HepG2 (cell line): ENCODE measurements around the gene POLE3.
A peak's percentile ranks its signal among the peaks of the same experiment; 100 is the strongest.

ENCODE experiments used
- ARNT ChIP-seq: fragments of 450-650 bp; IDR thresholded peaks from 2 replicates; pipeline ENCODE4 v1.6.1; 2017
- CTCF ChIP-seq: sonication (generic); formaldehyde crosslinking; IDR thresholded peaks from 2 replicates; pipeline ENCODE4 v1.5.0; 2020; ENCODE audit warnings: mild to moderate bottlenecking, missing genetic modification reagents, moderate library complexity
- EZH2 ChIP-seq: conservative IDR thresholded peaks from 2 replicates; pipeline ENCODE4 v1.6.1; 2012; ENCODE audit warnings: mild to moderate bottlenecking, low read depth, low read length, moderate library complexity
- NCOR1 ChIP-seq: fragments of 200-600 bp; sonication (generic); IDR thresholded peaks from 2 replicates; pipeline ENCODE4 v1.7.0; 2017; ENCODE audit warnings: antibody characterized with exemption, low read length, borderline replicate concordance
- PRMT3 ChIP-seq: sonication (generic); formaldehyde crosslinking; IDR thresholded peaks from 2 replicates; pipeline ENCODE4 v1.8.1; 2022; ENCODE audit warnings: low read depth, mild to moderate bottlenecking, moderate library complexity, missing genetic modification reagents, borderline replicate concordance
- RFX1 ChIP-seq: fragments of 450-650 bp; IDR thresholded peaks from 2 replicates; pipeline ENCODE4 v1.6.1; 2017
- SP2 ChIP-seq: sonication (generic); formaldehyde crosslinking; IDR thresholded peaks from 2 replicates; pipeline ENCODE4 v1.5.1; 2020; ENCODE audit warnings: mild to moderate bottlenecking, missing genetic modification reagents
- TCF12 ChIP-seq, 2 experiments: fragments of 450-650 bp in 1 of 2; sonication (generic) in 1 of 2; formaldehyde crosslinking in 1 of 2; IDR thresholded peaks; 2 replicates each; pipeline versions ENCODE4 v1.6.1 to v1.8.0; 2017 to 2022; ENCODE audit warnings: antibody characterized with exemption in 1 of 2, mild to moderate bottlenecking in 1 of 2, missing genetic modification reagents in 1 of 2, moderate library complexity in 1 of 2
- U2AF2 ChIP-seq: fragments of 200-400 bp; formaldehyde crosslinking; IDR thresholded peaks from 2 replicates; pipeline ENCODE4 v1.6.1; 2017; ENCODE audit warnings: low read depth, mild to moderate bottlenecking, low read length
- ZNF83 ChIP-seq: sonication (generic); formaldehyde crosslinking; IDR thresholded peaks from 2 replicates; pipeline ENCODE4 v1.4.0; 2020; ENCODE audit warnings: missing genetic modification reagents, mild to moderate bottlenecking, borderline replicate concordance
- ZSCAN30 ChIP-seq: sonication (generic); formaldehyde crosslinking; IDR thresholded peaks from 2 replicates; pipeline ENCODE4 v1.5.0; 2020; ENCODE audit warnings: mild to moderate bottlenecking, missing genetic modification reagents
- ZZZ3 ChIP-seq: sonication (generic); formaldehyde crosslinking; IDR thresholded peaks from 2 replicates; pipeline ENCODE4 v1.4.0; 2020; ENCODE audit warnings: missing genetic modification reagents, mild to moderate bottlenecking, borderline replicate concordance

- no peak for TF ChIP-seq ZSCAN30 (CRISPR knock-in tag)
- TF ChIP-seq ZZZ3 (CRISPR knock-in tag), result no peak; the same call in 1 of the 2 replicates
- TF ChIP-seq ZNF83 (CRISPR knock-in tag), result no peak
- TF ChIP-seq RFX1, result no peak
- no peak for TF ChIP-seq PRMT3 (CRISPR knock-in tag)
- TF ChIP-seq EZH2, result no peak
- TF ChIP-seq ARNT, result no peak
- TF ChIP-seq U2AF2, result no peak
- peak; percentile 18; the same call in 1 of the 2 replicates for TF ChIP-seq CTCF (CRISPR knock-in tag)
- TF ChIP-seq SP2 (CRISPR knock-in tag), result no peak
- TF ChIP-seq TCF12 (IDR thresholded peaks at IDR 0.05), result no peak
- no peak for TF ChIP-seq TCF12 (CRISPR knock-in tag; IDR thresholded peaks at IDR 0.05)
- peak; percentile 75; the same call in 1 of the 2 replicates for TF ChIP-seq NCOR1
Observed at GRCh38 chr9:113395000-113395861, 15.2 kb downstream of the POLE3 start.
